Neural cell (in vitro differentiated cells): ENCODE results near the gene PKNOX2. TPM values are rescaled to one million over a fixed set of nuclear protein-coding genes. Genes with fewer than 3 reads are reported as not detected.

Experiments
- H2AFZ ChIP-seq: fragments of 200-600, 300-800 bp; sonication (generic), shearing (Covaris generic); 2 replicates; pipeline ENCODE4 v1.6.0; 2014; ENCODE audit warnings: low read depth, mild to moderate bottlenecking, antibody characterized with exemption, low read length, moderate library complexity
- H3F3A ChIP-seq: fragments of 200-600 bp; shearing (Covaris generic); 2 replicates; pipeline ENCODE4 v1.6.1; 2016; ENCODE audit warnings: mild to moderate bottlenecking, moderate library complexity, mixed read lengths, antibody characterized with exemption, low read length; ENCODE audit not compliant: insufficient read depth, poor library complexity, severe bottlenecking
- H3K27ac ChIP-seq: fragments of 200-600, 300-800 bp; sonication (generic), shearing (Covaris generic); 2 replicates; pipeline ENCODE4 v1.5.1; 2014; ENCODE audit warnings: mild to moderate bottlenecking, low read length, moderate library complexity
- H3K27me3 ChIP-seq: fragments of 300-800, 200-600 bp; sonication (generic), shearing (Covaris generic); 2 replicates; pipeline ENCODE4 v1.6.0; 2014; ENCODE audit warnings: mild to moderate bottlenecking, low read depth, low read length, moderate library complexity; ENCODE audit not compliant: insufficient read depth
- H3K36me3 ChIP-seq: fragments of 300-800, 200-600 bp; sonication (generic), shearing (Covaris generic); 2 replicates; pipeline ENCODE4 v1.5.1; 2014; ENCODE audit warnings: mild to moderate bottlenecking, antibody characterized with exemption, low read length, moderate library complexity; ENCODE audit not compliant: insufficient read depth
- H3K4me2 ChIP-seq: fragments of 300-800, 200-600 bp; sonication (generic), shearing (Covaris generic); 2 replicates; pipeline ENCODE4 v1.6.0; 2014; ENCODE audit warnings: mild to moderate bottlenecking, low read length
- H3K4me3 ChIP-seq: fragments of 300-800, 200-600 bp; sonication (generic), shearing (Covaris generic); 2 replicates; pipeline ENCODE4 v1.5.1; 2014; ENCODE audit warnings: mild to moderate bottlenecking, low read length, moderate library complexity
- H3K79me2 ChIP-seq: fragments of 200-600 bp; shearing (Covaris generic); replicated peaks from 2 replicates; pipeline ENCODE4 v1.6.0; 2014; ENCODE audit warnings: mild to moderate bottlenecking, low read length, moderate library complexity; ENCODE audit not compliant: insufficient read depth
- H3K9ac ChIP-seq: fragments of 300-800, 200-600 bp; sonication (generic), shearing (Covaris generic); 2 replicates; pipeline ENCODE4 v1.6.1; 2016; ENCODE audit warnings: mild to moderate bottlenecking, low read length, mixed read lengths
- H3K9me2 ChIP-seq: fragments of 200-600 bp; shearing (Covaris generic); 2 replicates; pipeline ENCODE4 v1.6.1; 2016; ENCODE audit warnings: mild to moderate bottlenecking, low read length, mixed read lengths; ENCODE audit not compliant: insufficient read depth
- H3K9me3 ChIP-seq: fragments of 200-600, 300-800 bp; sonication (generic), shearing (Covaris generic); 2 replicates; pipeline ENCODE4 v1.6.1; 2016; ENCODE audit warnings: mild to moderate bottlenecking, mixed run types, low read length, moderate library complexity, mixed read lengths
- H4K20me1 ChIP-seq: fragments of 200-600 bp; shearing (Covaris generic); 2 replicates; pipeline ENCODE4 v1.6.1; 2016; ENCODE audit warnings: mild to moderate bottlenecking, mixed run types; ENCODE audit not compliant: insufficient read depth
- EP300 ChIP-seq: fragments of 450-650 bp; conservative IDR thresholded peaks from 2 replicates; pipeline ENCODE4 v1.6.1; 2014; ENCODE audit warnings: antibody characterized with exemption, mild to moderate bottlenecking, moderate library complexity; ENCODE audit not compliant: poor library complexity, severe bottlenecking
- EZH2 ChIP-seq: fragments of 200-600, 300-800 bp; shearing (Covaris generic), sonication (generic); IDR thresholded peaks from 2 replicates; pipeline ENCODE4 v1.6.1; 2014; ENCODE audit warnings: antibody characterized with exemption, low read length, borderline replicate concordance, mild to moderate bottlenecking; ENCODE audit not compliant: insufficient read depth, poor library complexity, severe bottlenecking
- MXI1 ChIP-seq: fragments of 450-650 bp; conservative IDR thresholded peaks from 2 replicates; pipeline ENCODE4 v1.6.1; 2014; ENCODE audit warnings: antibody characterized with exemption, mild to moderate bottlenecking; ENCODE audit not compliant: poor library complexity, severe bottlenecking
- POLR2AphosphoS5 ChIP-seq: IDR thresholded peaks from 2 replicates; pipeline ENCODE4 v1.6.1; 2012
- RAD21 ChIP-seq: fragments of 450-650 bp; conservative IDR thresholded peaks from 2 replicates; pipeline ENCODE4 v1.6.1; 2014; ENCODE audit warnings: antibody characterized with exemption, mild to moderate bottlenecking, moderate library complexity
- SMC3 ChIP-seq: fragments of 450-650 bp; conservative IDR thresholded peaks from 2 replicates; pipeline ENCODE4 v1.6.1; 2014; ENCODE audit warnings: antibody characterized with exemption, mild to moderate bottlenecking, moderate library complexity; ENCODE audit not compliant: poor library complexity
- TAF1 ChIP-seq: IDR thresholded peaks from 2 replicates; pipeline ENCODE4 v1.6.1; 2012; ENCODE audit warnings: low read depth
- polyA plus RNA-seq: library from polyadenylated mRNA; depleted of rRNA; stranded (reverse); fragments of >200 nt; gene quantifications from 2 replicates; pipeline ENCODE4 v1.2.3, GENCODE V29; 2014
- TF ChIP-seq, protein P1 (sequence below): fragments of 450-650 bp; IDR thresholded peaks from 2 replicates; pipeline ENCODE4 v1.5.1; 2014; ENCODE audit warnings: antibody characterized with exemption, mild to moderate bottlenecking, moderate library complexity; ENCODE audit not compliant: poor library complexity, severe bottlenecking
- TF ChIP-seq, protein P2 (sequence below): IDR thresholded peaks from 2 replicates; pipeline ENCODE4 v1.6.1; 2012; ENCODE audit warnings: borderline replicate concordance

Gene PKNOX2
- polyA plus RNA-seq, 1 donor from 2014 or later: 0.99 TPM

DNA sequence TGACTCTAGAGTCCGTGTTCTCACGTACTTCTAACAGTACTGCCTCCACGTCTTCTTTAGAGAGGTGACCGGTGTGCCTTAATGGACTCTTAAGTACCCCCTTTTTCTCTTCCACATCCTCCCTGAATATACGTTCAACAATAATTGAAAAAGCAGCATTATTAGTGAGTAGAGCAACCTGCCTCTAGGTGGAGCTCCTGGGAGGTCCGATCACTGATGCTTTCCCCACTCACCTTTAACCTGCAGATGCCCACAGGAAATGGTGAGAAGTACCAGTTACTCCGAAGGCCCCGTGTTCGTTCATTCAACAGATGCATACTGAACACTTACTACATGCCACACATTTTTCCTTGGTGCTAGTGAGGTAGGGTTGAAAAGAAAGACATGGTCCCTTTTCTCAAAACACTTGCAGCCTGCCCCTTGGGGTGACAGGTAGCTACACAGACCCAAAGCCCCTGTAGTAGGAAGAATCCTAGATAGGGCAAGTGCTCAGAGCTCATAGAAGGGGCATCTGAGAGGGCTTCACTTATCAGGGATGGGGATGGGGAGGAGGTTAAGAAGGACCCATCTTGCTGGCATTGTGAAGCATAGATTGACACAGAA is 258.8 kb downstream of the PKNOX2 start:
- TF ChIP-seq, protein P1, sequence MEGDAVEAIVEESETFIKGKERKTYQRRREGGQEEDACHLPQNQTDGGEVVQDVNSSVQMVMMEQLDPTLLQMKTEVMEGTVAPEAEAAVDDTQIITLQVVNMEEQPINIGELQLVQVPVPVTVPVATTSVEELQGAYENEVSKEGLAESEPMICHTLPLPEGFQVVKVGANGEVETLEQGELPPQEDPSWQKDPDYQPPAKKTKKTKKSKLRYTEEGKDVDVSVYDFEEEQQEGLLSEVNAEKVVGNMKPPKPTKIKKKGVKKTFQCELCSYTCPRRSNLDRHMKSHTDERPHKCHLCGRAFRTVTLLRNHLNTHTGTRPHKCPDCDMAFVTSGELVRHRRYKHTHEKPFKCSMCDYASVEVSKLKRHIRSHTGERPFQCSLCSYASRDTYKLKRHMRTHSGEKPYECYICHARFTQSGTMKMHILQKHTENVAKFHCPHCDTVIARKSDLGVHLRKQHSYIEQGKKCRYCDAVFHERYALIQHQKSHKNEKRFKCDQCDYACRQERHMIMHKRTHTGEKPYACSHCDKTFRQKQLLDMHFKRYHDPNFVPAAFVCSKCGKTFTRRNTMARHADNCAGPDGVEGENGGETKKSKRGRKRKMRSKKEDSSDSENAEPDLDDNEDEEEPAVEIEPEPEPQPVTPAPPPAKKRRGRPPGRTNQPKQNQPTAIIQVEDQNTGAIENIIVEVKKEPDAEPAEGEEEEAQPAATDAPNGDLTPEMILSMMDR: peak; percentile 31
- TF ChIP-seq EP300 (no peak), RAD21 (no peak), MXI1 (no peak), SMC3 (no peak), TAF1 (no peak)
- H3K27ac ChIP-seq: no peak overlapping the region
- H3K9me2 ChIP-seq: no peaks in the 10 kb centered on the region
- H3K9me3 ChIP-seq: no peaks in the 10 kb centered on the region
- no peaks in the 10 kb centered on the region for H4K20me1 ChIP-seq
- H3K4me3 ChIP-seq: no peak overlapping the region
- no peaks in the 10 kb centered on the region for H3F3A ChIP-seq
- no peaks in the 10 kb centered on the region for H3K27me3 ChIP-seq
- H3K36me3 ChIP-seq: no peaks in the 10 kb centered on the region
- no peak overlapping the region for H3K9ac ChIP-seq
- no peak overlapping the region for H2AFZ ChIP-seq
- H3K79me2 ChIP-seq: no peaks in the 10 kb centered on the region
- H3K4me2 ChIP-seq: no peak overlapping the region

- no peak overlapping the region for H3K27ac ChIP-seq
- H3K36me3 ChIP-seq: no peaks in the 10 kb centered on the region
- H3F3A ChIP-seq: no peaks in the 10 kb centered on the region
- H3K79me2 ChIP-seq: no peaks in the 10 kb centered on the region
- H3K4me2 ChIP-seq: no peak overlapping the region
- no peak overlapping the region for H3K4me3 ChIP-seq
- H3K27me3 ChIP-seq: no peaks in the 10 kb centered on the region
- H3K9ac ChIP-seq: no peak overlapping the region
- no peaks in the 10 kb centered on the region for H3K9me2 ChIP-seq
- H3K9me3 ChIP-seq: no peaks in the 10 kb centered on the region
- no peak overlapping the region for H2AFZ ChIP-seq
- H4K20me1 ChIP-seq: no peaks in the 10 kb centered on the region
- no peak for TF ChIP-seq EZH2
Observed at GRCh38 chr11:125425601-125426000, 261.1 kb downstream of the PKNOX2 start.

GRCh38 chr11:125426818-125427528 is 262.4 kb downstream of the PKNOX2 start:
- no peaks in the 10 kb centered on the region for H3F3A ChIP-seq
- no peaks in the 10 kb centered on the region for H3K27me3 ChIP-seq
- H4K20me1 ChIP-seq: no peaks in the 10 kb centered on the region
- H3K9me2 ChIP-seq: no peaks in the 10 kb centered on the region
- H3K9me3 ChIP-seq: no peaks in the 10 kb centered on the region
- H3K36me3 ChIP-seq: no peaks in the 10 kb centered on the region
- TF ChIP-seq EP300 (no peak), RAD21 (no peak), MXI1 (no peak), POLR2AphosphoS5 (no peak), SMC3 (no peak)
- TF ChIP-seq, protein P2, sequence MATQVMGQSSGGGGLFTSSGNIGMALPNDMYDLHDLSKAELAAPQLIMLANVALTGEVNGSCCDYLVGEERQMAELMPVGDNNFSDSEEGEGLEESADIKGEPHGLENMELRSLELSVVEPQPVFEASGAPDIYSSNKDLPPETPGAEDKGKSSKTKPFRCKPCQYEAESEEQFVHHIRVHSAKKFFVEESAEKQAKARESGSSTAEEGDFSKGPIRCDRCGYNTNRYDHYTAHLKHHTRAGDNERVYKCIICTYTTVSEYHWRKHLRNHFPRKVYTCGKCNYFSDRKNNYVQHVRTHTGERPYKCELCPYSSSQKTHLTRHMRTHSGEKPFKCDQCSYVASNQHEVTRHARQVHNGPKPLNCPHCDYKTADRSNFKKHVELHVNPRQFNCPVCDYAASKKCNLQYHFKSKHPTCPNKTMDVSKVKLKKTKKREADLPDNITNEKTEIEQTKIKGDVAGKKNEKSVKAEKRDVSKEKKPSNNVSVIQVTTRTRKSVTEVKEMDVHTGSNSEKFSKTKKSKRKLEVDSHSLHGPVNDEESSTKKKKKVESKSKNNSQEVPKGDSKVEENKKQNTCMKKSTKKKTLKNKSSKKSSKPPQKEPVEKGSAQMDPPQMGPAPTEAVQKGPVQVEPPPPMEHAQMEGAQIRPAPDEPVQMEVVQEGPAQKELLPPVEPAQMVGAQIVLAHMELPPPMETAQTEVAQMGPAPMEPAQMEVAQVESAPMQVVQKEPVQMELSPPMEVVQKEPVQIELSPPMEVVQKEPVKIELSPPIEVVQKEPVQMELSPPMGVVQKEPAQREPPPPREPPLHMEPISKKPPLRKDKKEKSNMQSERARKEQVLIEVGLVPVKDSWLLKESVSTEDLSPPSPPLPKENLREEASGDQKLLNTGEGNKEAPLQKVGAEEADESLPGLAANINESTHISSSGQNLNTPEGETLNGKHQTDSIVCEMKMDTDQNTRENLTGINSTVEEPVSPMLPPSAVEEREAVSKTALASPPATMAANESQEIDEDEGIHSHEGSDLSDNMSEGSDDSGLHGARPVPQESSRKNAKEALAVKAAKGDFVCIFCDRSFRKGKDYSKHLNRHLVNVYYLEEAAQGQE: no peak
- TF ChIP-seq, protein P1: no peak
- H3K79me2 ChIP-seq: no peaks in the 10 kb centered on the region
- no peak overlapping the region for H3K4me3 ChIP-seq
- no peak overlapping the region for H2AFZ ChIP-seq
- no peak overlapping the region for H3K27ac ChIP-seq
- H3K9ac ChIP-seq: no peak overlapping the region
- H3K4me2 ChIP-seq: no peak overlapping the region
